Right atrium auricular region (tissue), 2 donors: ENCODE measurements around the gene PLK5. TPM values are rescaled to one million over a fixed set of nuclear protein-coding genes. Genes with fewer than 3 reads are reported as not detected.

Experiments used
- DNase-seq: peaks from one replicate; pipeline ENCODE4 v3.0.0-alpha.2; 2019; ENCODE audit warnings: low spot score
- H3K27ac ChIP-seq, 2 donors: fragments of 200-600 bp; sonication (generic); 1 replicate in 1 of 2; 2 replicates in 1 of 2; pipeline ENCODE4 v1.5.1; 2016 to 2019
- H3K27me3 ChIP-seq, 2 donors: fragments of 200-600 bp; sonication (generic); one replicate each; pipeline versions ENCODE4 v1.5.1 to v1.6.0; 2017 to 2019
- H3K36me3 ChIP-seq: fragments of 200-600 bp; sonication (generic); one replicate; pipeline ENCODE4 v1.5.1; 2016
- H3K4me1 ChIP-seq, 2 donors: fragments of 200-600 bp; sonication (generic); one replicate each; pipeline versions ENCODE4 v1.5.1 to v1.6.0; 2017 to 2019
- H3K4me3 ChIP-seq, 2 donors: fragments of 200-600 bp; sonication (generic); 1 replicate in 1 of 2; 2 replicates in 1 of 2; pipeline ENCODE4 v1.5.1; 2017 to 2019; ENCODE audit warnings: mild to moderate bottlenecking in 1 of 2, moderate library complexity in 1 of 2
- H3K9me3 ChIP-seq, 2 donors: fragments of 200-600 bp; sonication (generic); one replicate each; pipeline ENCODE4 v1.5.1; 2019
- total RNA-seq, 2 donors: library from RNA; depleted of rRNA; stranded (reverse); fragments of >200 nt; gene quantifications; one replicate each; pipeline ENCODE4 v1.1.0, GENCODE V29; 2016
- TF ChIP-seq, protein P1 (sequence below), 2 donors: fragments of 200-600 bp; sonication (generic); IDR thresholded peaks; one replicate each; pipeline ENCODE4 v1.5.1; 2019; ENCODE audit warnings: antibody characterized with exemption in 2 of 2

The PLK5 gene
- total RNA-seq, 2 donors from 2014 or later = not detected

GRCh38 chr19:1575323-1576241, 51.7 kb downstream of the PLK5 start:
- peaks cover 27% of the 10 kb centered on the region for H3K36me3 ChIP-seq
- peaks cover 0 to 9% of the 10 kb centered on the region in 2 donors for H3K4me1 ChIP-seq
- no peak overlapping the region for H3K4me3 ChIP-seq
- no peaks in the 10 kb centered on the region for H3K27me3 ChIP-seq
- TF ChIP-seq, protein P1, sequence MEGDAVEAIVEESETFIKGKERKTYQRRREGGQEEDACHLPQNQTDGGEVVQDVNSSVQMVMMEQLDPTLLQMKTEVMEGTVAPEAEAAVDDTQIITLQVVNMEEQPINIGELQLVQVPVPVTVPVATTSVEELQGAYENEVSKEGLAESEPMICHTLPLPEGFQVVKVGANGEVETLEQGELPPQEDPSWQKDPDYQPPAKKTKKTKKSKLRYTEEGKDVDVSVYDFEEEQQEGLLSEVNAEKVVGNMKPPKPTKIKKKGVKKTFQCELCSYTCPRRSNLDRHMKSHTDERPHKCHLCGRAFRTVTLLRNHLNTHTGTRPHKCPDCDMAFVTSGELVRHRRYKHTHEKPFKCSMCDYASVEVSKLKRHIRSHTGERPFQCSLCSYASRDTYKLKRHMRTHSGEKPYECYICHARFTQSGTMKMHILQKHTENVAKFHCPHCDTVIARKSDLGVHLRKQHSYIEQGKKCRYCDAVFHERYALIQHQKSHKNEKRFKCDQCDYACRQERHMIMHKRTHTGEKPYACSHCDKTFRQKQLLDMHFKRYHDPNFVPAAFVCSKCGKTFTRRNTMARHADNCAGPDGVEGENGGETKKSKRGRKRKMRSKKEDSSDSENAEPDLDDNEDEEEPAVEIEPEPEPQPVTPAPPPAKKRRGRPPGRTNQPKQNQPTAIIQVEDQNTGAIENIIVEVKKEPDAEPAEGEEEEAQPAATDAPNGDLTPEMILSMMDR (IDR thresholded peaks at IDR 0.05) = no peak
- H3K27ac ChIP-seq = no peak overlapping the region
- no peaks in the 10 kb centered on the region for H3K9me3 ChIP-seq
- no peak for DNase-seq

GRCh38 chr19:1576242-1577089, 52.6 kb downstream of the PLK5 start:
- Histone ChIP-seq H3K9me3 (no peaks in the 10 kb centered on the region), H3K4me3 (no peak overlapping the region), H3K27ac (no peak overlapping the region), H3K27me3 (no peaks in the 10 kb centered on the region), H3K36me3 (peaks cover 36% of the 10 kb centered on the region), H3K4me1 (peaks cover 0 to 9% of the 10 kb centered on the region in 2 donors)
- no peak for DNase-seq
- TF ChIP-seq, protein P1 (IDR thresholded peaks at IDR 0.05) = no peak

DNA sequence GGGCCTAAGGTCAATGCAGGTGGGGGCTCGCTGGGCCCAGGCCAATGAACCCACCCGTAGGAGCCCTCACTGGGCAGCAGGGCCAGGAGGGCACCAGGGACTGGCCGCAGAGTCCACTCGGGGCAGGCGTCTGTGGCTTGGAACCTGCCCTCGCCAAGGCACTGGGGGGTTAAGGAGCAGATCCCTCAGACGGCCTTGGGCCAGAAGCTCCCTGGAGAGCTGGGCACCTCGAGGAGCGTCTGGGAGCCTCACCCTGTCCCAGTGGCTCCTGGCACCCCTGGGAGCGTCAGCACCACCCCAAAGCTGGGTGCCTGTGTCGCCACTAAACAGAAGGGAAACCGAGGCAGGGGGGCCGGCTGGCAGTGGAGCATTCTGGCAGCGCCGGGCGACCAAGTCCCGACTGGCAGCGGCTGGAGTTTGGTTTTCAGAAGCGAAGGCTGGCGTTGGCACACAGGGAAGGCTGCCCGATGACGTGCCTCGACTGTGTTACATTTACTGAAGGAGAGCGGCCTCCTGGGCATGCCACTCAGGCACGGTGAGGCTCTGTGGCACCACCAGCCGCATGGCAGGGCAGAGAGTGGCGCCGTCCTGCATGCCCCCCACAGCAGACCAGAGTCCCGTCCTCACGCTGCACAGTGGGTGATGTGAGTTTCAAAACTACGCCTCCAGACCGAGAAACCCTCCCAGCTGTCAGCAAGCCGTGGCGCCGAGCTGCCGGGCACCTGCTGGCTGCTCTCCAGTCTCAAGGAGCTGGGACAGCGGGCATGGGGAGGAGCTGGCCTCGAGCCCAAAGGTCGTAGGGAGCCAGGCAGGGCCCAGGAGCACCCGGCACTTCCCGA, 53.4 kb downstream of the PLK5 start:
- Histone ChIP-seq H3K4me3 (no peak overlapping the region), H3K4me1 (peaks cover 0 to 9% of the 10 kb centered on the region in 2 donors), H3K27me3 (no peaks in the 10 kb centered on the region), H3K27ac (peak overlapping the region in 1 of 2 donors; percentile 26), H3K9me3 (no peaks in the 10 kb centered on the region), H3K36me3 (peaks cover 41% of the 10 kb centered on the region)
- TF ChIP-seq, protein P1 (IDR thresholded peaks at IDR 0.05) = no peak
- no peak for DNase-seq

GRCh38 chr19:1577929-1578618, 54.2 kb downstream of the PLK5 start:
- no peak for DNase-seq
- TF ChIP-seq, protein P1 (IDR thresholded peaks at IDR 0.05) = no peak
- Histone ChIP-seq H3K27ac (peak overlapping the region in 1 of 2 donors; percentile 26), H3K9me3 (no peaks in the 10 kb centered on the region), H3K4me1 (peaks cover 0 to 9% of the 10 kb centered on the region in 2 donors), H3K36me3 (peaks cover 45% of the 10 kb centered on the region), H3K27me3 (no peaks in the 10 kb centered on the region), H3K4me3 (no peak overlapping the region)

DNA sequence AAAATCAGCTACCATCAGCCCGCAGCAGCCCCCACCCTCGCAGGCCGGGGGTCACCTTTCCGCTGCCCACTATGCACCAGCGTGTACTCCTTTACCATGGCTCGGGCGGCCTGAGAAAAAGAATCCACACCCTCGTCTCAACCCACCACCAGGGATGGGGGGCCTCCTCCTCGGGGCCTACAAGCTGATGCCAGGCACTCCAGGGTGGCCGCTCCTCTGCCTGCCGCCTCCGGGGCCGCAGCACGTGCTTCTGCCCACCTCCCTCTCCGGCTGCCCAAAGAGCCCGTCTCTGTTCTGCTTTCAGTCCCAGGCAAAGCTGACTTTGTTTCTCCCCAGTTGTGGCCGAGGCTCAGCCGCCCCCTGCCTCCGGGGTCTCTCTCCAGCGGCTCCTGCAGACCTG, 55.3 kb downstream of the PLK5 start:
- H3K4me3 ChIP-seq = no peak overlapping the region
- no peak overlapping the region for H3K27ac ChIP-seq
- peaks cover 0 to 9% of the 10 kb centered on the region in 2 donors for H3K4me1 ChIP-seq
- peaks cover 55% of the 10 kb centered on the region for H3K36me3 ChIP-seq
- no peaks in the 10 kb centered on the region for H3K27me3 ChIP-seq
- DNase-seq = no peak
- H3K9me3 ChIP-seq = no peaks in the 10 kb centered on the region
- TF ChIP-seq, protein P1 (IDR thresholded peaks at IDR 0.05) = no peak
